IMR-90 (cell line): ENCODE data around the gene PPP2R5B. TPM values are rescaled to one million over a fixed set of nuclear protein-coding genes. Genes with fewer than 3 reads are reported as not detected.

ENCODE experiments used
- ATAC-seq: fragments of 200-7000 bp; cut with Tn5 transposase; 2 replicates; pipeline ENCODE4 v1.9.1; 2020; ENCODE audit warnings: low read depth, mild to moderate bottlenecking, moderate library complexity
- BruUV-seq: library from RNA; stranded (reverse); fragments of 400-500 nt; replicated peaks from 2 replicates; lab custom pipeline; 2021; lab: Mats Ljungman, UMichigan
- CTCF ChIA-PET: fragments of 300-600 bp; formaldehyde crosslinking; extraction: SDS; loops from one replicate; lab custom pipeline; 2021; ENCODE audit warnings: antibody characterized with exemption; lab: Yijun Ruan, JAX
- POLR2A ChIA-PET: fragments of 300-600 bp; sonication (Branson Sonifier 250); formaldehyde crosslinking; loops from one replicate; lab custom pipeline; 2022; ENCODE audit warnings: antibody characterized with exemption; ENCODE audit not compliant: unreplicated experiment; lab: Charles Lee
- DNase-seq: peaks from one replicate; pipeline ENCODE4 v3.0.0; 2013
- H2AFZ ChIP-seq: replicated peaks from 2 replicates; pipeline ENCODE3; 2013; ENCODE audit warnings: low read length, mild to moderate bottlenecking; ENCODE audit not compliant: poor library complexity
- H2AK5ac ChIP-seq: 2 replicates; pipeline ENCODE4 v1.6.1; 2013; ENCODE audit warnings: low read depth, low read length, inconsistent platforms
- H2AK9ac ChIP-seq: replicated peaks from 2 replicates; pipeline ENCODE3; 2013; ENCODE audit warnings: mild to moderate bottlenecking, low read depth, low read length, moderate library complexity; ENCODE audit not compliant: poor library complexity
- H2BK120ac ChIP-seq: 2 replicates; pipeline ENCODE4 v1.6.1; 2013; ENCODE audit warnings: low read depth, low read length, inconsistent platforms
- H2BK15ac ChIP-seq: 3 replicates; pipeline ENCODE4 v1.6.1; 2013; ENCODE audit warnings: low read depth, low read length, inconsistent platforms
- H2BK20ac ChIP-seq: 2 replicates; pipeline ENCODE4 v1.6.1; 2013; ENCODE audit warnings: low read depth, mild to moderate bottlenecking, inconsistent platforms, low read length, moderate library complexity
- H2BK5ac ChIP-seq: 2 replicates; pipeline ENCODE4 v1.6.1; 2013; ENCODE audit warnings: mild to moderate bottlenecking, low read depth, low read length, inconsistent platforms; ENCODE audit not compliant: poor library complexity, severe bottlenecking
- H3K14ac ChIP-seq: replicated peaks from 2 replicates; pipeline ENCODE4 v1.6.1; 2013; ENCODE audit warnings: low read depth, low read length, inconsistent platforms
- H3K18ac ChIP-seq: 2 replicates; pipeline ENCODE4 v1.6.1; 2013; ENCODE audit warnings: low read depth, low read length, control low read depth
- H3K23ac ChIP-seq: 2 replicates; pipeline ENCODE4 v1.6.1; 2013; ENCODE audit warnings: low read depth, low read length, inconsistent platforms
- H3K27ac ChIP-seq: 2 replicates; pipeline ENCODE4 v1.5.1; 2013; ENCODE audit warnings: mild to moderate bottlenecking, control low read depth, low read length; ENCODE audit not compliant: insufficient read depth
- H3K27me3 ChIP-seq: 2 replicates; pipeline ENCODE4 v1.6.1; 2013; ENCODE audit warnings: low read length; ENCODE audit not compliant: control insufficient read depth, insufficient read depth
- H3K36me3 ChIP-seq: 2 replicates; pipeline ENCODE4 v1.6.1; 2013; ENCODE audit warnings: low read length, mixed read lengths; ENCODE audit not compliant: control insufficient read depth, insufficient read depth
- H3K4ac ChIP-seq: 2 replicates; pipeline ENCODE4 v1.6.1; 2013; ENCODE audit warnings: low read depth, low read length, inconsistent platforms
- H3K4me1 ChIP-seq: 2 replicates; pipeline ENCODE4 v1.6.1; 2013; ENCODE audit warnings: low read length, mixed read lengths; ENCODE audit not compliant: control insufficient read depth, insufficient read depth
- H3K4me2 ChIP-seq: 2 replicates; pipeline ENCODE4 v1.6.1; 2013; ENCODE audit warnings: low read depth, mild to moderate bottlenecking, control low read depth, low read length, moderate library complexity
- H3K4me3 ChIP-seq: 2 replicates; pipeline ENCODE4 v1.5.1; 2013; ENCODE audit warnings: low read depth, mild to moderate bottlenecking, control low read depth, low read length, moderate library complexity; ENCODE audit not compliant: insufficient read depth
- H3K56ac ChIP-seq: 2 replicates; pipeline ENCODE4 v1.6.1; 2013; ENCODE audit warnings: low read length, inconsistent platforms; ENCODE audit not compliant: insufficient read depth; ENCODE audit errors: extremely low read depth
- H3K79me1 ChIP-seq, 2 experiments: 2 replicates each; pipeline ENCODE4 v1.6.1; 2013; ENCODE audit warnings: low read length in 2 of 2, inconsistent platforms in 1 of 2, low read depth in 1 of 2
- H3K9ac ChIP-seq: 2 replicates; pipeline ENCODE4 v1.6.1; 2013; ENCODE audit warnings: low read depth, low read length, control low read depth
- H3K9me1 ChIP-seq: 2 replicates; pipeline ENCODE4 v1.6.1; 2013; ENCODE audit warnings: low read length, inconsistent platforms; ENCODE audit not compliant: insufficient read depth
- H3K9me3 ChIP-seq: 2 replicates; pipeline ENCODE4 v1.6.1; 2013; ENCODE audit warnings: low read length; ENCODE audit not compliant: control insufficient read depth, insufficient read depth
- H4K20me1 ChIP-seq: 2 replicates; pipeline ENCODE4 v1.6.1; 2013; ENCODE audit warnings: low read length, inconsistent platforms; ENCODE audit not compliant: insufficient read depth
- H4K5ac ChIP-seq: 2 replicates; pipeline ENCODE4 v1.6.1; 2013; ENCODE audit warnings: mild to moderate bottlenecking, low read depth, low read length, control low read depth
- H4K8ac ChIP-seq, 2 experiments: 2 replicates each; pipeline ENCODE4 v1.6.1; 2013; ENCODE audit warnings: low read depth in 2 of 2, low read length in 2 of 2, control low read depth in 1 of 2, inconsistent platforms in 1 of 2
- H4K91ac ChIP-seq: 2 replicates; pipeline ENCODE4 v1.6.1; 2013; ENCODE audit warnings: low read depth, low read length, inconsistent platforms; ENCODE audit not compliant: insufficient read depth
- MXI1 ChIP-seq: IDR thresholded peaks from 2 replicates; pipeline ENCODE4 v1.6.1; 2012; ENCODE audit warnings: low read depth, mild to moderate bottlenecking, low read length, moderate library complexity, borderline replicate concordance
- WGBS, 2 experiments: methylation state at CpG; one replicate each; pipeline versions ENCODE4 v1.1.5 to v1.1.7; 2013; ENCODE audit warnings: missing lambda C conversion rate in 2 of 2; ENCODE audit not compliant: insufficient read length in 1 of 2; ENCODE audit errors: extremely low coverage in 2 of 2; 5-methylcytosine and 5-hydroxymethylcytosine counted together
- dilution Hi-C: fragments of 300-500 bp; cut with HindIII; formaldehyde crosslinking; loops from one replicate; pipeline ENCODE4 v1.14.3; 2018; ENCODE audit warnings: low sequenced_read_pairs; ENCODE audit not compliant: unreplicated experiment
- in situ Hi-C: fragments of 300-500 bp; cut with MboI; formaldehyde crosslinking; loops from 3 replicates; pipeline ENCODE4 v1.14.3; 2019; ENCODE audit warnings: low sequenced_read_pairs, inconsistent platforms, mixed read lengths
- intact Hi-C: fragments of 100-400 bp; cut with micrococcal nuclease; formaldehyde crosslinking; loops from 2 replicates; pipeline ENCODE4 v1.10.0; 2022
- polyA plus RNA-seq, 3 experiments: library from polyadenylated mRNA; depleted of rRNA; stranded (reverse); fragments of >200 nt; gene quantifications; 2 replicates each; pipeline ENCODE4 v1.2.3, GENCODE V29; 2012; ENCODE audit warnings: low replicate concordance in 1 of 3
- total RNA-seq: library from RNA; depleted of rRNA; stranded (reverse); fragments of >200 nt; gene quantifications from 2 replicates; pipeline ENCODE4 v1.2.3, GENCODE V29; 2012
- TF ChIP-seq, protein P1 (sequence below): conservative IDR thresholded peaks from 2 replicates; pipeline ENCODE4 v1.5.1; 2012; ENCODE audit warnings: mild to moderate bottlenecking, low read depth, low read length, improper control_type of control experiment

Gene PPP2R5B
- total and polyA plus RNA-seq, 2 of the 4 experiments (the other 2 are of a cell fraction): 6.5 to 23.6 TPM

DNA sequence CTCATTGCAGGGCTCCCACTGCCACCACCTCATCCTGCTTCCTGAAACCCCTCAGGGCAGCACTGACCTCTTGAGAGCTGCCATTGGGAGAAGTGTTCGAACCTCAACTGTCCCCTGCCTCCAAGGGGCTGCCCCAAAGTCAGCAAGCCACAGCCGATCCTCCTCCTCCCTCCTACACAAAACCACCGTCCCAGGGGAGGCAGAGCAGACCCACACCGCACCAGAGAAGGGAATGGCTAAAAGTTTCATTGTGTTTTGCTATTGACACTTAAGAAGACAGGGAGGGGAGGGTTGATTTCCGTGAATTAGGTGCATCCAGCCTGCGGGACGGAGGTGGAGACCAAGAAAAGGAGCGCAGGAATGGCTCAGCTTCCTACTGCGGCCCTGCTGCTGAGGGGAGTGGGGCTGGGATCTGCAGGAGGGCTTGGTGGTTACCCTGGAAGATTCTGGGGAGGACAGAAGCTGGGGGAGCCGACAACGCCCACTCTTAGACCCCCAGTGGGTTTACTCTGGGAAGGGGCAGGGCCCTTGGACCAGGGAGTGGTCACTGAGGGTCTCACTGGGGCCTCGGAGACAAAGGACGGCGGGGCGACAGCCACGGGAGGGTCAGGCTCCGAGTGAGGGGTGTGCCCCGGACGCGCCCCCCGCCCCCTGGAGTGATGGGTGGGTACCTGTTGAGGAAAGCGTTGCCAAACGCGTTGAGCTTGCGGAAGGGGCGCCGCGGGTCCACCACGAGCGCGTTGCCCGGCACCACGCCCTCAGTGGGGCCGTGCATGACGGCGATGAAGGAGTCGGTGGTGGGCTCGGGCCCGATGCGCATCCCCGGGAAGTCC is 46.9 kb upstream of the PPP2R5B start:
- dilution Hi-C loops (no loop called here), in situ Hi-C loops (no loop called here), intact Hi-C loops (loop anchor here (1.0 to 2.0 kb wide), 3 partner anchors 7 to 30 kb away; no protein-coding TSS in a partner anchor)
- BruUV-seq: no TSS peak
- H3K4ac ChIP-seq: peak overlapping the region; percentile 96
- H2BK120ac ChIP-seq: peak overlapping the region; percentile 61
- H3K27ac ChIP-seq: peak overlapping the region; percentile 84
- peak overlapping the region; percentile 95 for H3K4me3 ChIP-seq
- peaks cover 23% of the 10 kb centered on the region for H3K36me3 ChIP-seq
- peak overlapping the region; percentile 90 for H2BK5ac ChIP-seq
- peak overlapping the region; percentile 63 for H3K18ac ChIP-seq
- DNase-seq (no peak), ATAC-seq (peak; percentile 1)
- H3K79me1 ChIP-seq: peaks cover 6 to 49% of the 10 kb centered on the region in 2 experiments; a peak in 3 of 4 replicates
- peak overlapping the region; percentile 28 to 74; a peak in 3 of 4 replicates for H4K8ac ChIP-seq
- TF ChIP-seq, protein P1, sequence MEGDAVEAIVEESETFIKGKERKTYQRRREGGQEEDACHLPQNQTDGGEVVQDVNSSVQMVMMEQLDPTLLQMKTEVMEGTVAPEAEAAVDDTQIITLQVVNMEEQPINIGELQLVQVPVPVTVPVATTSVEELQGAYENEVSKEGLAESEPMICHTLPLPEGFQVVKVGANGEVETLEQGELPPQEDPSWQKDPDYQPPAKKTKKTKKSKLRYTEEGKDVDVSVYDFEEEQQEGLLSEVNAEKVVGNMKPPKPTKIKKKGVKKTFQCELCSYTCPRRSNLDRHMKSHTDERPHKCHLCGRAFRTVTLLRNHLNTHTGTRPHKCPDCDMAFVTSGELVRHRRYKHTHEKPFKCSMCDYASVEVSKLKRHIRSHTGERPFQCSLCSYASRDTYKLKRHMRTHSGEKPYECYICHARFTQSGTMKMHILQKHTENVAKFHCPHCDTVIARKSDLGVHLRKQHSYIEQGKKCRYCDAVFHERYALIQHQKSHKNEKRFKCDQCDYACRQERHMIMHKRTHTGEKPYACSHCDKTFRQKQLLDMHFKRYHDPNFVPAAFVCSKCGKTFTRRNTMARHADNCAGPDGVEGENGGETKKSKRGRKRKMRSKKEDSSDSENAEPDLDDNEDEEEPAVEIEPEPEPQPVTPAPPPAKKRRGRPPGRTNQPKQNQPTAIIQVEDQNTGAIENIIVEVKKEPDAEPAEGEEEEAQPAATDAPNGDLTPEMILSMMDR: no peak
- 0 out of 2 replicates have a peak, but pooled peaks have one; percentile 31 for TF ChIP-seq MXI1
- no peaks in the 10 kb centered on the region for H3K9me3 ChIP-seq
- ChIA-PET POLR2A (interaction anchor here (0.6 to 1.5 kb wide), 4 partner anchors 9 to 75 kb away, joined by 3 to 6 read pairs (median 4); partner anchors contain the start of gene MAP4K2), CTCF (interaction anchor here (0.7 to 2.7 kb wide), 5 partner anchors 9 to 31 kb away, joined by 3 to 12 read pairs (median 4); no protein-coding TSS in a partner anchor)
- peak overlapping the region; percentile 88 for H3K56ac ChIP-seq
- peak overlapping the region; percentile 96 for H2AK5ac ChIP-seq
- H2AFZ ChIP-seq: peak overlapping the region; percentile 93
- H4K91ac ChIP-seq: peak overlapping the region; percentile 87
- H3K9me1 ChIP-seq: peaks cover 19% of the 10 kb centered on the region
- peaks cover 15% of the 10 kb centered on the region for H3K4me1 ChIP-seq
- H3K9ac ChIP-seq: peak overlapping the region; percentile 94
- peak overlapping the region; percentile 60; the same call in 1 of the 2 replicates for H4K5ac ChIP-seq
- peaks cover 47% of the 10 kb centered on the region for H4K20me1 ChIP-seq
- H2BK15ac ChIP-seq: peak overlapping the region; percentile 24; the same call in 1 of the 3 replicates
- no peaks in the 10 kb centered on the region for H3K27me3 ChIP-seq
- peak overlapping the region; percentile 93 for H3K23ac ChIP-seq
- H3K4me2 ChIP-seq: peak overlapping the region; percentile 90
- H3K14ac ChIP-seq: peak overlapping the region; percentile 95
- H2BK20ac ChIP-seq: peak overlapping the region; percentile 49; the same call in 1 of the 2 replicates
- WGBS, 2 experiments: 1% methylated on average over 17 of the region's 41 CpGs; no CpG with 5 or more reads in 1 of the 2 experiments
- H2AK9ac ChIP-seq: peak overlapping the region; percentile 99
